PC-3 (cell line): ENCODE results near the gene UTRN. TPM values are rescaled to one million over a fixed set of nuclear protein-coding genes. Genes with fewer than 3 reads are reported as not detected.

Source experiments
- ATAC-seq: fragments of 200-7000 bp; cut with Tn5 transposase; 2 replicates; pipeline ENCODE4 v1.9.1; 2020; ENCODE audit warnings: mild to moderate bottlenecking, moderate library complexity
- BruUV-seq: library from RNA; stranded (reverse); fragments of 400-500 nt; replicated peaks from 2 replicates; lab custom pipeline; 2021; lab: Mats Ljungman, UMichigan
- CTCF ChIA-PET: fragments of 300-600 bp; sonication (Branson Sonifier 250); formaldehyde crosslinking; loops from one replicate; lab custom pipeline; 2022; ENCODE audit warnings: antibody characterized with exemption; lab: Charles Lee
- POLR2A ChIA-PET: fragments of 300-600 bp; sonication (Branson Sonifier 250); formaldehyde crosslinking; loops from one replicate; lab custom pipeline; 2022; ENCODE audit warnings: antibody characterized with exemption; ENCODE audit not compliant: unreplicated experiment; lab: Charles Lee
- DNase-seq: peaks from one replicate; pipeline ENCODE4 v3.0.0-alpha.2; 2015
- H2AFZ ChIP-seq: fragments of 300-600 bp; sonication (generic); 2 replicates; pipeline ENCODE4 v1.6.0; 2016; ENCODE audit warnings: antibody characterized with exemption, low read length
- H3F3A ChIP-seq: fragments of 300-600 bp; sonication (generic); one replicate; pipeline ENCODE4 v1.6.0; 2017; ENCODE audit warnings: antibody characterized with exemption, low read length, control low read depth, mild to moderate bottlenecking; ENCODE audit not compliant: unreplicated experiment
- H3K27ac ChIP-seq: fragments of 300-600 bp; sonication (generic); 2 replicates; pipeline ENCODE4 v1.5.1; 2016; ENCODE audit warnings: mild to moderate bottlenecking, low read length
- H3K27me3 ChIP-seq: fragments of 300-600 bp; sonication (generic); 2 replicates; pipeline ENCODE4 v1.6.1; 2016; ENCODE audit warnings: low read length, mixed read lengths
- H3K36me3 ChIP-seq: fragments of 300-600 bp; sonication (generic); 2 replicates; pipeline ENCODE4 v1.6.1; 2016; ENCODE audit warnings: low read depth, mixed run types, low read length, mixed read lengths
- H3K4me1 ChIP-seq: fragments of 300-600 bp; sonication (generic); 2 replicates; pipeline ENCODE4 v1.5.1; 2016; ENCODE audit warnings: low read length; ENCODE audit not compliant: insufficient read depth
- H3K4me2 ChIP-seq: fragments of 300-600 bp; sonication (generic); 2 replicates; pipeline ENCODE4 v1.6.0; 2016; ENCODE audit warnings: low read length
- H3K4me3 ChIP-seq: fragments of 300-600 bp; sonication (generic); 2 replicates; pipeline ENCODE4 v1.5.1; 2016; ENCODE audit warnings: mild to moderate bottlenecking, low read length, mixed read lengths
- H3K79me2 ChIP-seq: fragments of 300-600 bp; sonication (generic); 2 replicates; pipeline ENCODE4 v1.6.1; 2017; ENCODE audit warnings: low read length, mixed read lengths
- H3K9ac ChIP-seq: fragments of 300-600 bp; sonication (generic); 2 replicates; pipeline ENCODE4 v1.6.0; 2016; ENCODE audit warnings: mild to moderate bottlenecking, low read length
- H3K9me2 ChIP-seq: fragments of 300-600 bp; sonication (generic); replicated peaks from 2 replicates; pipeline ENCODE4 v1.6.1; 2016; ENCODE audit warnings: mixed run types, low read length, mixed read lengths
- H3K9me3 ChIP-seq: fragments of 300-600 bp; sonication (generic); 2 replicates; pipeline ENCODE4 v1.6.1; 2016; ENCODE audit warnings: low read length, mixed read lengths
- H4K20me1 ChIP-seq: fragments of 300-600 bp; sonication (generic); 2 replicates; pipeline ENCODE4 v1.6.1; 2016; ENCODE audit warnings: low read length, mixed read lengths
- EZH2 ChIP-seq: fragments of 300-600 bp; sonication (generic); IDR thresholded peaks from one replicate; pipeline ENCODE4 v1.6.1; 2017; ENCODE audit warnings: antibody characterized with exemption, mild to moderate bottlenecking, low read length; ENCODE audit not compliant: unreplicated experiment
- EZH2phosphoT487 ChIP-seq: fragments of 300-600 bp; sonication (generic); IDR thresholded peaks from 2 replicates; pipeline ENCODE4 v1.6.1; 2018; ENCODE audit warnings: mild to moderate bottlenecking, antibody characterized with exemption, low read length, borderline replicate concordance
- intact Hi-C: fragments of 100-400 bp; cut with micrococcal nuclease; formaldehyde crosslinking; loops from 2 replicates; pipeline ENCODE4 v1.9.0; 2023
- total RNA-seq: library from RNA; depleted of rRNA; stranded (reverse); fragments of >200 nt; gene quantifications from 2 replicates; pipeline ENCODE4 v1.2.3, GENCODE V29; 2014
- TF ChIP-seq, protein P1 (sequence below): fragments of 300-600 bp; sonication (generic); conservative IDR thresholded peaks from 2 replicates; pipeline ENCODE4 v1.5.1; 2017; ENCODE audit warnings: antibody characterized with exemption, low read depth, mild to moderate bottlenecking, low read length

The UTRN gene
- total RNA-seq, 1 experiment from 2014 or later = 58.3 TPM

DNA sequence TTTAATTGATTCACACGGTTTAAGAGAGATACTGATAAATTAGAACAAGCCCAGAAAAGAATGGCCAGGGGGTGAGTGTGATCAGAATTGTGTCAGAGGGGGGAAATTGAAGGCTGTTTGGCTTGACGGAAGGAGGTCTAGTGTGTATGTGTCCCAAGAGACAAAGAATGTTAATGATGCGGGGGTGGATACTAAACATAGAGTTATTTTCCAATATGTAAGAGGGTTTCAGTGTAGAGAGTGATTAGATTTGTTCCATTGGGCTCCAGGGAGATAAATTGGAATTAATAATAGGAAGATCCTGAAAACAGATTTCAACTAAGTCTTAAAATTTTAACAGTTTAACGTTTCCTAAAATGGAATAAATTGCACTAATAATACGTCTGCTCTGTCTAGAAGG lies 38.1 kb upstream of the UTRN start:
- CTCF ChIA-PET = no interaction called here
- intact Hi-C loops = no loop called here
- Histone ChIP-seq H3K4me2 (no peak overlapping the region), H3K79me2 (no peaks in the 10 kb centered on the region), H4K20me1 (no peaks in the 10 kb centered on the region), H2AFZ (no peak overlapping the region), H3K4me3 (no peak overlapping the region), H3F3A (no peaks in the 10 kb centered on the region), H3K4me1 (no peaks in the 10 kb centered on the region), H3K9me3 (no peaks in the 10 kb centered on the region), H3K27me3 (no peaks in the 10 kb centered on the region), H3K9me2 (no peaks in the 10 kb centered on the region), H3K36me3 (no peaks in the 10 kb centered on the region), H3K27ac (no peak overlapping the region), H3K9ac (no peak overlapping the region)
- DNase-seq (no peak), ATAC-seq (no peak)
- no TSS peak for BruUV-seq
- TF ChIP-seq, protein P1, sequence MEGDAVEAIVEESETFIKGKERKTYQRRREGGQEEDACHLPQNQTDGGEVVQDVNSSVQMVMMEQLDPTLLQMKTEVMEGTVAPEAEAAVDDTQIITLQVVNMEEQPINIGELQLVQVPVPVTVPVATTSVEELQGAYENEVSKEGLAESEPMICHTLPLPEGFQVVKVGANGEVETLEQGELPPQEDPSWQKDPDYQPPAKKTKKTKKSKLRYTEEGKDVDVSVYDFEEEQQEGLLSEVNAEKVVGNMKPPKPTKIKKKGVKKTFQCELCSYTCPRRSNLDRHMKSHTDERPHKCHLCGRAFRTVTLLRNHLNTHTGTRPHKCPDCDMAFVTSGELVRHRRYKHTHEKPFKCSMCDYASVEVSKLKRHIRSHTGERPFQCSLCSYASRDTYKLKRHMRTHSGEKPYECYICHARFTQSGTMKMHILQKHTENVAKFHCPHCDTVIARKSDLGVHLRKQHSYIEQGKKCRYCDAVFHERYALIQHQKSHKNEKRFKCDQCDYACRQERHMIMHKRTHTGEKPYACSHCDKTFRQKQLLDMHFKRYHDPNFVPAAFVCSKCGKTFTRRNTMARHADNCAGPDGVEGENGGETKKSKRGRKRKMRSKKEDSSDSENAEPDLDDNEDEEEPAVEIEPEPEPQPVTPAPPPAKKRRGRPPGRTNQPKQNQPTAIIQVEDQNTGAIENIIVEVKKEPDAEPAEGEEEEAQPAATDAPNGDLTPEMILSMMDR = no peak
- TF ChIP-seq EZH2phosphoT487 (no peak), EZH2 (no peak)
- POLR2A ChIA-PET = no interaction called here

DNA sequence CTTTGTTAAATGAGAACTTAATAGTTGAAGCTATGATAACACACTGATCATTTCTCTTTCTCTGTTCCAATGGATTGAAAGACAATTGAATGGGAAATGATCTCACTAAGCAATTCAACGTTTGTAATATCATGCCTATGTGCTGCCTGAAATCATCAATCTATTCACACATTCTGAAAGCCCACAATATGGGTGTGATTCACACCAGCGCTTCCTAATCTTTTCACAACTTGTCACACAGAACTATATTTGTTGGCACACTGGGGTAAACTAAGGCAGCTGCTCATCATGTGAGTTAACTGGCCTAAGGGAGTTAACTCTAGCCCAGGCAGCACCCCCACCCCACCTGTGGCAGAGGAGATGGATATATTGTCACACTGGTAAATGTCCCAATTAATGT lies 37.1 kb upstream of the UTRN start:
- ChIA-PET POLR2A (no interaction called here), CTCF (no interaction called here)
- ATAC-seq = no peak
- no peak overlapping the region for H3K4me3 ChIP-seq
- no peak for DNase-seq
- no peak overlapping the region for H3K4me2 ChIP-seq
- H3K4me1 ChIP-seq = no peaks in the 10 kb centered on the region
- H3K9ac ChIP-seq = no peak overlapping the region
- no peaks in the 10 kb centered on the region for H3K79me2 ChIP-seq
- intact Hi-C loops = no loop called here
- no peaks in the 10 kb centered on the region for H3K9me2 ChIP-seq
- H3F3A ChIP-seq = no peaks in the 10 kb centered on the region
- no peak overlapping the region for H2AFZ ChIP-seq
- TF ChIP-seq, protein P1 = no peak
- TF ChIP-seq EZH2phosphoT487 = no peak
- TF ChIP-seq EZH2 = no peak
- BruUV-seq = no TSS peak
- no peak overlapping the region for H3K27ac ChIP-seq
- no peaks in the 10 kb centered on the region for H4K20me1 ChIP-seq
- H3K9me3 ChIP-seq = no peaks in the 10 kb centered on the region
- H3K27me3 ChIP-seq = no peaks in the 10 kb centered on the region
- H3K36me3 ChIP-seq = no peaks in the 10 kb centered on the region

DNA sequence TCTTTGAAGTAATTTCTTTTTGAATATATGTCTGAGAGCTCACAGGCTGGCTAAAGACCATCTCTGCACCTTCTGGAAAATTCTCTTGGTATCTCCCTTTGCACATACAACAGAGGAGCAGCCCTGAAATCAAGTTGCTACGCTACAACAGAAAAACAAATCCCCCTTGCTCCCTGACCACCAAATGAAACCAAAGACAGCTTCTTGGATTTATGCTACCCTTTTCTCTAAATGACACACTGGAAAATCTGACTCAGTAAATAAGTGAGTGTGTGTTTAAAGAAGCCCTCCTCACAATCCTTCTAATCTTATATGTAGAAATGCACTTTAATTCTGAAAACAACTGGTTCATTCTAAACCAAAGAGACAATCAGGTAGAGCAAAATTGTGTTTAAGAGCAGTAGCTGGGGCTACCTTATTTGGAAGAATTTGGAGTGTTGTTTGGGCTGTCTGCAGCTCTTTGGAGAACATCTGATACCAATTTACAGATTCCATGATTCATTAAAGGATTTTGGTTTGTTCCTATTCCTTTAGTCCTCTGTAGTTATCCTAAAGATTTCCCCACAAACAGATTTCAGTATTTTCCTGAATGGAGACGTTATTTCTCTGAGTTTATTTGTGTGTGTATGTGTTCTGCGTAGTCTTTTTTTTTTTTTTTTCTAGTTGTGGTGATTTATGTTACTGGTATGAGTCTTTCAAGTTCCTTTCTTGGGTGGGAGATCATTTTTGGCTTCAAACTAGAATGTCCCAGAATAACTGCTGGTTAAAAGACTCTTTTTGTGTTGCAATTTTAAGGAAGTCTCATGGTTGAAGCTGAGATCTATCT lies 36.4 kb upstream of the UTRN start:
- intact Hi-C loops = no loop called here
- H3F3A ChIP-seq = no peaks in the 10 kb centered on the region
- no peak for ATAC-seq
- H3K4me1 ChIP-seq = no peaks in the 10 kb centered on the region
- H3K27me3 ChIP-seq = no peaks in the 10 kb centered on the region
- peak; percentile 7 for DNase-seq
- H2AFZ ChIP-seq = no peak overlapping the region
- H3K79me2 ChIP-seq = no peaks in the 10 kb centered on the region
- H3K9me3 ChIP-seq = no peaks in the 10 kb centered on the region
- H3K27ac ChIP-seq = no peak overlapping the region
- no peak overlapping the region for H3K4me2 ChIP-seq
- TF ChIP-seq, protein P1 = no peak
- TF ChIP-seq EZH2phosphoT487 (no peak), EZH2 (no peak)
- no peaks in the 10 kb centered on the region for H3K9me2 ChIP-seq
- BruUV-seq = no TSS peak
- no peak overlapping the region for H3K9ac ChIP-seq
- no peaks in the 10 kb centered on the region for H4K20me1 ChIP-seq
- CTCF ChIA-PET = no interaction called here
- POLR2A ChIA-PET = no interaction called here
- H3K4me3 ChIP-seq = no peak overlapping the region
- no peaks in the 10 kb centered on the region for H3K36me3 ChIP-seq
